ENCODE measurements around the gene ANXA4.

Gene ANXA4

DNA sequence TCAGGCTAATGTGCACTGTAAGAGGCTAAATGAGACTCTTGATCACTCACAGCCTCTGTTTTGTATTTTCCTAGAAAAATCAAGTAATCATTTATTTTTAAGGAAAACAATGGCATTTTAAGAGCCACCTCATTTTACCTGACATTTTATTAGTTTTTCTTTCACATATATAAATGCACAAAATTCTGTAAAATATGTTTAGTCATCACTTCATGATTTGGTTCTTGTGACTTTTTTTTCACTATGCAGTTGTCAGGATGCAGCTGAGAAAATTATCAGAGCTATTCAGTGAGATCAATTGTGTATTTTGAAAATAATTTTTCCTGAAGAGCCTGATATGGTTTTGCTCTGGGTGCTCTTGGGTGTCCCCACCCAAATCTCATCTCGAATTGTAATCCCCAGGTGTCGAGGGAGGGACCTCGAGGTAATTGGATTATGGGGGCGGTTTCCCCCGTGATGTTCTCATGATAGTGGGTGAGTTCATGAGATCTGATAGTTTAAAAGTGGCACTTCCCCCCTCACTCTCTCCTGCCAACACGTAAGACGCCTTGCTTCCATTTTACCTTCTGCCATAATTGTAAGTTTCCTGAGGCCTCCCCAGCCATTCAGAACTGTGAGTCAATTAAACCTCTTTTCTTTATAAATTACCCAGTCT lies 16.1 kb upstream of the ANXA4 start:
- ChIA-PET POLR2A (ENCODE audit: low non-redundant PET) (no interaction called here), CTCF (interaction anchor here (0.6 to 4.5 kb wide), 3 partner anchors 80 to 136 kb away, joined by 4 to 89 read pairs (median 5); no protein-coding TSS in a partner anchor)
- DNase-seq (ENCODE audit: low spot score), result no peak
- H3K27ac ChIP-seq, result no peak overlapping the region
- TF ChIP-seq, protein P1, sequence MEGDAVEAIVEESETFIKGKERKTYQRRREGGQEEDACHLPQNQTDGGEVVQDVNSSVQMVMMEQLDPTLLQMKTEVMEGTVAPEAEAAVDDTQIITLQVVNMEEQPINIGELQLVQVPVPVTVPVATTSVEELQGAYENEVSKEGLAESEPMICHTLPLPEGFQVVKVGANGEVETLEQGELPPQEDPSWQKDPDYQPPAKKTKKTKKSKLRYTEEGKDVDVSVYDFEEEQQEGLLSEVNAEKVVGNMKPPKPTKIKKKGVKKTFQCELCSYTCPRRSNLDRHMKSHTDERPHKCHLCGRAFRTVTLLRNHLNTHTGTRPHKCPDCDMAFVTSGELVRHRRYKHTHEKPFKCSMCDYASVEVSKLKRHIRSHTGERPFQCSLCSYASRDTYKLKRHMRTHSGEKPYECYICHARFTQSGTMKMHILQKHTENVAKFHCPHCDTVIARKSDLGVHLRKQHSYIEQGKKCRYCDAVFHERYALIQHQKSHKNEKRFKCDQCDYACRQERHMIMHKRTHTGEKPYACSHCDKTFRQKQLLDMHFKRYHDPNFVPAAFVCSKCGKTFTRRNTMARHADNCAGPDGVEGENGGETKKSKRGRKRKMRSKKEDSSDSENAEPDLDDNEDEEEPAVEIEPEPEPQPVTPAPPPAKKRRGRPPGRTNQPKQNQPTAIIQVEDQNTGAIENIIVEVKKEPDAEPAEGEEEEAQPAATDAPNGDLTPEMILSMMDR (conservative IDR thresholded peaks at IDR 0.05; ENCODE audit: low read depth), result no peak

- CTCF ChIA-PET, result no interaction called here
- TF ChIP-seq, protein P1 (conservative IDR thresholded peaks at IDR 0.05; ENCODE audit: low read depth), result no peak
- POLR2A ChIA-PET (ENCODE audit: low non-redundant PET), result no interaction called here
- no peak for DNase-seq (ENCODE audit: low spot score)
- no peak overlapping the region for H3K27ac ChIP-seq
These were observed 12.7 kb upstream of the ANXA4 start for GRCh38 chr2:69729266-69729665.

DNA sequence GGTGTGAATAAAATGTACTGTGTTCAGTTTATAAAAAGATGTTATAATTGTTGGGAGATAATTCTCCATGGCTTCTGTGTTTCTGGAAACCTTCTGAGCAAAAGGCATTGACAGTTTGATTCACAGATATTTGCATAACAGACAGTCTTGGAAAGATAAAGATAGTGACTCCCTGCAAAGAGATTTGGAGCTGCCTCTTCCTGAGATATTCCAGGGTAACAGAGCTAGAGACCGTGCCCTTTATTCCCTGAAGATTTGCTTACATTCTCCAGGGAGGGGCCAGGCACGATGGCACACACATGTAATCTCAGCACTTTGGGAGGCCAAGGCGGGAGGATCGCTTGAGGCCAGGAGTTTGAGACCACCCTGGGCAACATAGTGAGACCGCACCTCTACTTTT lies 12.2 kb upstream of the ANXA4 start:
- TF ChIP-seq, protein P1 (conservative IDR thresholded peaks at IDR 0.05; ENCODE audit: low read depth), result no peak
- no peak for DNase-seq (ENCODE audit: low spot score)
- H3K27ac ChIP-seq, result no peak overlapping the region
- ChIA-PET CTCF (no interaction called here), POLR2A (ENCODE audit: low non-redundant PET) (no interaction called here)

DNA sequence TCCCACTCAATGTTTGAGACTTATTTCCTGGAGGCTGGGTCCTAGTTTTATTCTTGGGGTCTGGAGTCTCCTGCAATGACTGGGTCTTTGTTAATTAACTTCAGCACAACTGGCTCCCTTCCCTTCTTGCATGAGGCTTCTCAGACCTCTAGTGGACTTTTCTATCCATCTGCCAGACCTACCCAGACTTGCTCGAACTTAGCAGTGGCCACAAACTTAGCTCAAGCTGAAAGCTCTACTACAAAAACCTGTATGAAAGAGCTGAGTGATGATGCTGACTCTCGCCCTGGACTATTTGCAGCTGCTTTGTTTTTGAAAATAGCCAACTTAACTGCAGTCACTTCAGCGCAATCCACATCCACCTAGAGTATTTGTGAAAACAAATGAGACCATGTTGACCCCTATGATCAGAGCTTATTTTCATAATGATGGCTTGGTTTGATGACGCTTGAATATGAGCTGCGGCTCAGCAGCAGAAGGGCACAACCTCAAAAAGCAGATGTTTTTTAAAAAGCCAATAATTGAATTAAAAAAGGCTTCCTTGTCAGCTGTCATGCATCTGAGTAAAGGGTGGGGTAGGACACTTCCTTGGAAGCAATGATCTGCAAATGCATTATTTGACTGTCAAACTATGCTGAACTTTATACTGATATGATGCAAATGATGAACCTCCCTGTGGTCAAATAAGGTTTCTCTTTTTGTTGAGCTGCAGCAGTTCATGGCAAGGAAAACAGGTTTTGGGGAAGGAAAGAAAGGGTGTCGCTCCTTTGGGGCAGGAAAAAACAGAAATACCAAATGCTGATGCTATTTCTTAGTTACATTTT lies 10.6 kb upstream of the ANXA4 start:
- DNase-seq (ENCODE audit: low spot score), result no peak
- POLR2A ChIA-PET (ENCODE audit: low non-redundant PET), result no interaction called here
- no peak overlapping the region for H3K27ac ChIP-seq
- TF ChIP-seq, protein P1 (conservative IDR thresholded peaks at IDR 0.05; ENCODE audit: low read depth), result no peak
- CTCF ChIA-PET, result no interaction called here

DNA sequence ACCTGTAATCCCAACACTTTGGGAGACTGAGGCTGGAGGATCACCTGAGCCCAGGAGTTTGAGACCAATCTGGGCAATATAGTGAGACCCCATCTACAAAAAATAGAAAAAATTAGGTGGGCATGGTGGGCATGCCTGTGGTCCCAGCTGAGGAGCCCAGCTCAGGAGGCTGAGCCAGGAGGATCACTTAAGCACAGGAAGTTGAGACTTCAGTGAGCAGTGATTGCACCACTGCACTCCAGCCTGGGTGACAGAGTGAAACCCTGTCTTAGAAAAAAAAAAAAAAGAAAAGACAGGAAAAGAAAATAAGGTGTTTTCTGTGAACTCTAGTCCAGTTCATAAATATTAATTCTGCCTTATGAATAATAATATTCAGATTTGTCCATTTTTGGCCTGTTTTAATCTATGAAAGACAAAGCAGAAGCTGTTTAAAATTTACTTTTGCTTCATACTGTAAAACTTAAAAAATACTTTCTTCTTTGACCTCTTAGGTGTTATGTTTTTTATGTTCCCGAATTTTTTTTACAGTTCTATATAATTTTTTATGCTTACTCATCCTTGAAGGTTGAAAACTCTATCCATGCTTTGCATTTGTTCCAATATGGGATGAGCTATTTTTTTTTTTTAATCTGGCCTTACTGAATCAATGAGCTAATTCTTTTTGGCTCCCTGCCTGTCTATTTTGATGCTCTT lies 8.4 kb upstream of the ANXA4 start:
- TF ChIP-seq, protein P1 (conservative IDR thresholded peaks at IDR 0.05; ENCODE audit: low read depth), result no peak
- no peak overlapping the region for H3K27ac ChIP-seq
- POLR2A ChIA-PET (ENCODE audit: low non-redundant PET), result no interaction called here
- CTCF ChIA-PET, result interaction anchor here (0.6 to 2.4 kb wide), 2 partner anchors 9 to 18 kb away, joined by 4 to 10 read pairs; no protein-coding TSS in a partner anchor
- no peak for DNase-seq (ENCODE audit: low spot score)

GRCh38 chr2:69734035-69734611 lies 7.8 kb upstream of the ANXA4 start:
- TF ChIP-seq, protein P1 (conservative IDR thresholded peaks at IDR 0.05; ENCODE audit: low read depth), result no peak
- H3K27ac ChIP-seq, result no peak overlapping the region
- ChIA-PET POLR2A (ENCODE audit: low non-redundant PET) (no interaction called here), CTCF (interaction anchor here (0.6 to 2.4 kb wide), 2 partner anchors 9 to 17 kb away, joined by 4 to 10 read pairs; no protein-coding TSS in a partner anchor)
- no peak for DNase-seq (ENCODE audit: low spot score)

All from RWPE1 (cell line).